GM10248 (cell line): ENCODE measurements around the gene GBP5.

Experiments used
- CTCF ChIA-PET: fragments of 300-600 bp; sonication (Branson Sonifier 250); formaldehyde crosslinking; extraction: SDS; loops from one replicate; lab custom pipeline; 2021; ENCODE audit warnings: antibody characterized with exemption; lab: Yijun Ruan, JAX
- POLR2A ChIA-PET: fragments of 350-650 bp; sonication (Branson Sonifier 250); formaldehyde crosslinking; extraction: SDS; loops from one replicate; lab custom pipeline; 2020; ENCODE audit warnings: antibody characterized with exemption; lab: Yijun Ruan, JAX
- DNase-seq: peaks from one replicate; pipeline ENCODE4 v3.0.0; 2012; ENCODE audit errors: extremely low spot score
- TF ChIP-seq, protein P1 (sequence below): IDR thresholded peaks from 2 replicates; pipeline ENCODE4 v1.5.1; 2012; ENCODE audit warnings: mild to moderate bottlenecking, low read depth; ENCODE audit errors: extremely low read depth, missing control alignments, control extremely low read depth

GBP5 gene

GRCh38 chr1:89298461-89298860, 25.8 kb upstream of the GBP5 start:
- POLR2A ChIA-PET, result no interaction called here
- DNase-seq, result peak; percentile 24

GRCh38 chr1:89295187-89295586, 22.5 kb upstream of the GBP5 start:
- POLR2A ChIA-PET, result no interaction called here
- TF ChIP-seq, protein P1, sequence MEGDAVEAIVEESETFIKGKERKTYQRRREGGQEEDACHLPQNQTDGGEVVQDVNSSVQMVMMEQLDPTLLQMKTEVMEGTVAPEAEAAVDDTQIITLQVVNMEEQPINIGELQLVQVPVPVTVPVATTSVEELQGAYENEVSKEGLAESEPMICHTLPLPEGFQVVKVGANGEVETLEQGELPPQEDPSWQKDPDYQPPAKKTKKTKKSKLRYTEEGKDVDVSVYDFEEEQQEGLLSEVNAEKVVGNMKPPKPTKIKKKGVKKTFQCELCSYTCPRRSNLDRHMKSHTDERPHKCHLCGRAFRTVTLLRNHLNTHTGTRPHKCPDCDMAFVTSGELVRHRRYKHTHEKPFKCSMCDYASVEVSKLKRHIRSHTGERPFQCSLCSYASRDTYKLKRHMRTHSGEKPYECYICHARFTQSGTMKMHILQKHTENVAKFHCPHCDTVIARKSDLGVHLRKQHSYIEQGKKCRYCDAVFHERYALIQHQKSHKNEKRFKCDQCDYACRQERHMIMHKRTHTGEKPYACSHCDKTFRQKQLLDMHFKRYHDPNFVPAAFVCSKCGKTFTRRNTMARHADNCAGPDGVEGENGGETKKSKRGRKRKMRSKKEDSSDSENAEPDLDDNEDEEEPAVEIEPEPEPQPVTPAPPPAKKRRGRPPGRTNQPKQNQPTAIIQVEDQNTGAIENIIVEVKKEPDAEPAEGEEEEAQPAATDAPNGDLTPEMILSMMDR, result no peak
- CTCF ChIA-PET, result interaction anchor here (1.7 to 2.4 kb wide), 3 partner anchors 15 to 63 kb away, joined by 4 to 6 read pairs (median 6); no protein-coding TSS in a partner anchor
- no peak for DNase-seq

More at GRCh38 chr1:89298461-89298860, 25.8 kb upstream of the GBP5 start:
- CTCF ChIA-PET, result no interaction called here
- TF ChIP-seq, protein P1, result no peak

DNA sequence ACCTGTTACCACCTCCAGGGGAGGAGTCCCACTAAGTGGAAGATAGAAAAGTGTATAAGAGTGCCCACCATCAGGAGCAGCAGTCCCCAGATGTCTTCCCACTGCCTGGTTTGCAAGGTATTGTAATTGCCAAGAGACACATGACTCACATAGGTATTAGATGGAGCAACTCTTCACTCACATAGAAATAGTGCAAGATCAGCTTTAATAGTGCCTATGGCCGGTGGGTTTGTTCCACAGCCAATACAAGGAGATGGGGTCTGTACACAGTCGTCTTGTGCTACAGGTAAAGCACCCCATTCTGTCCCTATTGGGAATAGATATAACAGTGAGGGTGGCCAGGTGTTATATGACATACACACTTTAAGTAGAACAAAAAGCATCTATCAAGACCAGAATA, 18.6 kb upstream of the GBP5 start:
- DNase-seq, result no peak
- CTCF ChIA-PET, result interaction anchor here (1.6 kb wide), 1 partner anchor 15 kb away, joined by 3 read pairs; no protein-coding TSS in a partner anchor
- TF ChIP-seq, protein P1, result no peak
- POLR2A ChIA-PET, result no interaction called here

DNA sequence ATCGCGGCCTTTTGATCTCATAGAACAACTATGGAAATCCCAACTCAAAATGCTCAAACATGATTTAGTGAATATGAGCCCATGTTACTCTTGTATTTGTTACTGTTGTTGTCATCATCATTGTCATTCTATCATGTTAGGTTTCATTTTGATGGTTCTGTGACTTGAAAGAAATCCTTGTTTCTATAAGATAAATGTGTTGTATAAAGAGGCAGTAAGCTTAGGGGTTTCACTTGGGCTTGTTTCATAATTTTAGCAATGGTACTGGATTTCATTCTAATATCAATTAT, 15.3 kb upstream of the GBP5 start:
- no peak for DNase-seq

GRCh38 chr1:89287181-89288050, 14.8 kb upstream of the GBP5 start:
- ChIA-PET CTCF (interaction anchor here (1.2 to 2.3 kb wide), 2 partner anchors 15 to 36 kb away, joined by 3 to 6 read pairs; partner anchors contain the start of gene GBP5), POLR2A (no interaction called here)
- TF ChIP-seq, protein P1, result no peak
- no peak for DNase-seq

More for the DNA sequence above, 15.3 kb upstream of the GBP5 start:
- CTCF ChIA-PET, result interaction anchor here (1.2 to 2.9 kb wide), 2 partner anchors 12 to 35 kb away, joined by 3 to 7 read pairs; no protein-coding TSS in a partner anchor
- POLR2A ChIA-PET, result no interaction called here
- TF ChIP-seq, protein P1, result no peak

- CTCF ChIA-PET, result interaction anchor here (1.1 to 2.3 kb wide), 3 partner anchors 13 to 36 kb away, joined by 3 to 6 read pairs (median 3); partner anchors contain the start of gene GBP5
- POLR2A ChIA-PET, result no interaction called here
- peak; percentile 26 for DNase-seq
- TF ChIP-seq, protein P1, result no peak
Observed at GRCh38 chr1:89286549-89287180, 14.0 kb upstream of the GBP5 start.
